RKO (cell line): ENCODE data around the gene PPP1R37.
A peak's percentile ranks its signal among the peaks of the same experiment; 100 is the strongest.
"Not testable (repeated sequence)": the region's sequence is repeated elsewhere in the genome, so short reads cannot be mapped to it uniquely, and the experiment has no call there.

Experiments
- DNase-seq: peaks from one replicate; pipeline ENCODE4 v3.0.0-alpha.2; 2016; ENCODE audit warnings: low spot score

PPP1R37 gene

GRCh38 chr19:45095496-45096413, 2.8 kb downstream of the PPP1R37 start:
- no peak for DNase-seq

DNA sequence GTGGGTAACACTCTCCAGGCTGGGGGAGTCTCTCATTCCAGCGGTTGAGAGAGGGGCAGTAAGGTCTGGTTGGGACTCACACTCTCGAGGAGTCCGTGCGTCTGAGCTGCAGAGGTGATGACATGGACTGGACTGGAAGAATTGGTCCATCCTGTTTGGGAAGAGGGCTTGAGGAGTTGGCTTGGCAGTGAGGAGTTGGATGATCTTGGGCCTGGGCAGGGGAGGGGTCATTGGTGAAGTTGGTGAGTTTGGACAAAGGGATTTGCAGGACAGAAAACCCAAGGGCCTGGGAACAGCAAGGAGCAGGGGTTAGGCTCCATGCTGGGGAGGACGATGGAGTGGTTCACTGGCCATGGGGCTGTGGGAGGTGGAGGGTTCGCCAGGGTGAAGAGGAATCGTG, 3.7 kb downstream of the PPP1R37 start:
- no peak for DNase-seq

DNA sequence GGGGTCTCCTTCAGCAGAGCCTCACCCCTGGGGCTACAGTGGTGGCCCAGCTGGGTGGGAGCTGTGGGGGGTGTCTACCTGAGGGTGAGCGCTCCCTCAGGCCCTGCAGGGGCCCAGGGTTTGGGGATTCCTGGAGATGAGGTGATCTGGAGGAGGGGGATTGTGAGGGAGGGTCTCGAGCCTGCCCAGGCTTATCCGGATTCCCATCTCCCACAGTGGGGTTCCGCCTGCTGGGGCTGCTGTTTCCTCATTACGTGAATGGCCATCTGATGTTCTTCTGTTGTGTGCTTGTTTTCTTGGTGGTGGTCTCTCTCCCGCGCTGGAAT, 4.4 kb downstream of the PPP1R37 start:
- no peak for DNase-seq

GRCh38 chr19:45097776-45098520, 5.0 kb downstream of the PPP1R37 start:
- DNase-seq, result peak; percentile 86

DNA sequence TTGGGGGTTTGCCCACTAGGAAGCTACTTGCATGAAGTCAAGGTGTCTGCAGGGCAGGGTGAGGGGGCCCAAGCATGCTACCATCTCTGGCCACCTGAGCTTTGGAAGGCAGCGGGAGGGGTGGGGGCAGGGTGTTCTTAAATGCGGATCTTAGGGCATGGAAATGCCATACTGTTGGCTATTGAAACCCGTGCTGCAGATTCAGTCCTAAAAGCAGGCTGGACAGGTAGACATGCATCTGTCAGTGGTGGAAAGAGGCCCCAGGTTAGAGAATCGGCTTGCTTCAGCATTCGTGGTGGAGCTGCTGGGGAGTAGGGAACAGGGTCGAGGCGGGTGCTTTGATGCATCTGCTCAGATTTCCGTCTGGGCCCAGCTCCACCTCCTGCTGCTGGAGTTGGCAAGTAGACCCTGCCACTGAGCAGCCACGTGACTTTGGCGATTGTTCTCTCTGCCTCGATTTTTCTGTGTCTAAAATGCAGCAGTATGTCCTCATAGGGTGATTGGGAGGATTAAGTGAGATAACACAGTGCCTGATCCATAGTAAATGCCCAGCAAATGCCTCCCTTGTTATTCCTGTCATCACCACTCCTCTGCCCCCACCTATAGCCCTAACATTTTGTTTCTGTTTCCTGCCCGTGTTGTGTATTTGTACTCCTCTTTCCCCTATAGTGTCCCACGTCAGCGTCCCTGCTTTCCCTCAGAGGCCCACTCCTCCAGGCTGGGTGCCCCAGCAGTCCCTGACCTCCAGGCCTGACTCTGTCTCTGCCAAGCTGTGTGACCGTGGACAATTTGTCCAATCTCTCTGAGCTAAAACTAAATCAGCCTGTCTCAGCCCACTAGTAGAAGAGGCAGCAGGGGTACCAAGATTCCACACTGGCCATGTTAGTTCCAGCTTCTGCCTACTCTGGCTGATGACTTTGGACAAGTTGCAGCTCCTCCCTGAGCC, 5.8 kb downstream of the PPP1R37 start:
- DNase-seq, result no peak

- no peak for DNase-seq
Observed at GRCh38 chr19:45099467-45100191, 6.7 kb downstream of the PPP1R37 start.

DNA sequence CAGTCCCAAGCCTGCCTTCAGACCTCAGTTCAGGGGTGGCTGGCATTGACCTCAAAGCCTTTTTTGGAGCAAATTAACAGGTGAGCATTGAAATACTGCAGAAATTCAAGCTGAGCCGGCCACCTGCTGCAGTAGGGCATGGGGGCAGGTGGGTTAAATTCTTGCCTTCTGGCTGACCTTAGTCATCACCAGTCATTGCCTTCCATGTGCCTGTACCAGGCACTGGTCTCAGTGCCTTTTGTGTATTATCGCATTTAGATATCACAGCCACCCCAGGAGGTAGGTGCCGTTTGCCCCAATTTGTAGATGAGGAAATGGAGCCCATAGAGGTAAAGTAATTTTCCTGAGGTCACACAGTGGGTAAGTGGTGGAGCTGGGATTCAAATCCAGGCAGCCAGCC, 7.2 kb downstream of the PPP1R37 start:
- no peak for DNase-seq

DNA sequence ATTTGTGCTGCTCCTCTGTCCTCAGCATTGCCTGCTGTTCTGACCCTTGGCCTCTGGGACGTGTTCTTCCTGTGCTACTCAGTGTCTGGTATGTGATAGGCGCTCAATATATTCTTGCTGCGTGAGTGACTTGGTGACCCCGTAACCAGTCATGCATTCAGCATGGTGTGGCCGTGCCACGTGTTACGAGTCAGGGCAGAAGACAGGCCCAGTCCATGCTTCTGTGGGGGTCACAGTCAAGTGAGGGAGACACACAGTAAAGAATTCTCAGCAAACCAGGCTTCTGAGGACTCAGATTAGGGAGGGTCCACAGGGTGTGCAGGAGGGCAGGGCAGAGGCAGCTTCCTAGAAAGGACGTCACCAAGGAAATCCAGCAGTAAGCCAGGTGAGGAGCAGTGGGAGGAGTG, 7.9 kb downstream of the PPP1R37 start:
- no peak for DNase-seq

GRCh38 chr19:45101806-45102205, 8.8 kb downstream of the PPP1R37 start:
- DNase-seq, result no peak

- no peak for DNase-seq
Observed at GRCh38 chr19:45102481-45102880, 9.5 kb downstream of the PPP1R37 start.

- DNase-seq, result no peak
Observed at GRCh38 chr19:45103156-45103507, 10.2 kb downstream of the PPP1R37 start.

DNA sequence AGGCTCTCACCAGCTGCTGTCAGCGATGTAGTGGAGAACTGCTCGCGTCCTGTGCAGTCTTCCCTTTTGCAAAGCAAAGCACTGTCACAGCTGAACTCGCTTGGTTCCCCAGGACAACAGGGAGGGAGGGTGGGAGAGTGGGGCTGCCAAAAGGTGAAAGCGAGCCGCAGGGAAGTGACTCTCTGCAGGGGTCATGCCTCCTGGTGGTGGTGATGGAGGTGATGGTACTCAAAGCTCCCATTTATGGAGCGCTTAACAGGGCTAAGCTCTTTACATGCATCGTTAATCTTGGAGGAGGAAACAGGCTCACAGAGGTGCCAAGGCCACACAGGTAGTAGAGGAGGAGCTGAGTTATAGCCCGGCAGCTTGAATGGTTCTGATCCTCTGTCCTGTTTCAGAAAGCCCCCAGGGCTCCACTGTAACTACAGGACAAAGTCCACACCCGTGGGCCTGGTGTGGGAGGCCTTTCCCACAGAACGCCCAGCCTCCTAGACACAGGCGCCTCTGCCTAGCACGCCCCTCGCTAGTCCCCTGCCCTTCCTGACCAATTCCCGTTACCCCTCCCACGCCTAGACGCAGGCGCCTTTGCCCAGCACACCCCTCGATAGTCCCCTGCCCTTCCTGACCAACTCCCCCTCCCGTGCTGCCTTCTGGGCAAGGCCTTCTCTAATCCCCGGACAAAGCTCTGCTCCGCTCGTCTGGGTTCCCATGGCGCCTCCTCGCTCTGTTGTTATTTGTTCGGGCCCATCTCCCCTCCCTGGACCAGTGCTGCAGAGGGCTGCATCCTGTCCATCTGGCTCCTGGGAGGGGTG, 10.7 kb downstream of the PPP1R37 start:
- no peak for DNase-seq

DNA sequence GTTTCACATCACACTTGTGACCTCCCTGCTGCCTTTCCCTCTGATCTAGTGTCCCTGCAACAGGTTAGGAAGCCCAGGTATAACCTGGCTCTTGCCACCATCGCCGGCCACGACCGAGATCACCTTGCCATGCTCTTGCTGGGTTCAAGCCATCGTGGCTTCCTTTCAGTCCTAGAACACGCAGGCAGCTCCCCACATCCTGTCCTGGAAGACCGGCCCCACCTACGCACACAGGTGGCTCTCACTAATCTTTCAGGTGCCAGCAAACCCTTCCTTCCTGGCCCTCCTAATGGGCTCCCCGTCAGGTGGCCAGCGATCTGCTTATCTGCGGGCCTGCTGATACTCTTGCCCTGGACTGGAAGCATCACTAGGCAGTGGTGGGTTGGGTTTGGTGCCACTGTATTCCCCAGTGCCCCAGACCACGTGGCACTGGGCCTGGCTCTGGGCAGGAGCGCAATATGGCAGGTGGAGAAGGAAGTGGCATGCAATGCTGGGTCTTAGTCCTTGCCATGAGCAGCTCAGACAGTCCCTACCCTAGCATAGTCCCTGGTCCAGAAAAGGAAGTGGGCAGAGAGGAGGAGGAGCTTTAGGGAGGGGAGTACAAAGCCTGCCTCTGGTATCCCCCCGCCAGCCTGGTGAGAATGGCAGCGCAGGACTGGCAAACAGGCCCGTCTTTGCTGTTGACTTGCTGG, 11.8 kb downstream of the PPP1R37 start:
- no peak for DNase-seq

- DNase-seq, result not testable (repeated sequence)
Observed at GRCh38 chr19:45106363-45106762, 13.4 kb downstream of the PPP1R37 start.

DNA sequence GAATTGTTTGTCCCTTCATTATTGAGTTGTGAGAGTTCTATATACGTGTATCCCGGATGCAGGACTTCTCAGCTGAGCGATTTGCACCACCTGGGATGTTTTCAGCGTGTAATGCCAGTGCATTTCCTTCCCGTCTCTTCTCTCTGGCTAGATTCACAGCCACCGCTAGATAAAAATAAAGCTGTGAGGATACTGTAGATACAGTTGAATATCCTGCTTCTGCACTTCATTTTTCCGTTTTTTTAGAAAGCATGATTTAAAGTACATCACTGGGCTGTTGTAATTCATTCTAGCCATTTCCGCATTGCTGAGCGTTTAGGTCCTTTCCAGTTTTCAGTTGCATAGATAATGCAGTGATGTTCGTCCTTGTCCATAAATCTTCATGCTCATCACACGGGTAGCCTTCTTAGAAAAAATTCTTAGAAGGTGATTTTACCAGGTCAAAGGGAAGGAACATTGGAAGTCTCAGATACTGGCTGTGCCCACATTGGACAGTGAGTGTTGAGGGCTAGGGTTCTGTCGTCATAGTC, 14.7 kb downstream of the PPP1R37 start:
- DNase-seq, result no peak

DNA sequence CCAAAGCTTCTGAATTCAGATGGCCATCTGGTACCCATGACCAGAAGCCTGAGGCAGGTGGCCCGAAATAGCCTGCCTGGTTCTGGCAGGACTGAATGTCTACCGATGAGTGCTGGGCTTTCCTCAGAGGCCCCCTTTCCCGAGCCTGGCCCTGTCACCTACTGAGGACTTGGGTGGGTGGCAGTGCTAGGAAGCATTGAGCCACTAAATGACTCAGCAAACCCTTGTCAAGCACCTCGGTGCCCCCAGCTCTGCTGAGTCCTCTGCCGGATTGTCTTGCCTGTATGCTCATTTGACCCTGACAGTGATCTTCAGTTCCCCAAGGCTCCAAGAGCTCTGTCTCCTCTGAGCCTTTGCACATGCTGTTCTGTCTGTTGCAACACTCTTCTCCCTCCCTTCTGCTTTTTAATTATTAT, 17.9 kb downstream of the PPP1R37 start:
- no peak for DNase-seq

DNA sequence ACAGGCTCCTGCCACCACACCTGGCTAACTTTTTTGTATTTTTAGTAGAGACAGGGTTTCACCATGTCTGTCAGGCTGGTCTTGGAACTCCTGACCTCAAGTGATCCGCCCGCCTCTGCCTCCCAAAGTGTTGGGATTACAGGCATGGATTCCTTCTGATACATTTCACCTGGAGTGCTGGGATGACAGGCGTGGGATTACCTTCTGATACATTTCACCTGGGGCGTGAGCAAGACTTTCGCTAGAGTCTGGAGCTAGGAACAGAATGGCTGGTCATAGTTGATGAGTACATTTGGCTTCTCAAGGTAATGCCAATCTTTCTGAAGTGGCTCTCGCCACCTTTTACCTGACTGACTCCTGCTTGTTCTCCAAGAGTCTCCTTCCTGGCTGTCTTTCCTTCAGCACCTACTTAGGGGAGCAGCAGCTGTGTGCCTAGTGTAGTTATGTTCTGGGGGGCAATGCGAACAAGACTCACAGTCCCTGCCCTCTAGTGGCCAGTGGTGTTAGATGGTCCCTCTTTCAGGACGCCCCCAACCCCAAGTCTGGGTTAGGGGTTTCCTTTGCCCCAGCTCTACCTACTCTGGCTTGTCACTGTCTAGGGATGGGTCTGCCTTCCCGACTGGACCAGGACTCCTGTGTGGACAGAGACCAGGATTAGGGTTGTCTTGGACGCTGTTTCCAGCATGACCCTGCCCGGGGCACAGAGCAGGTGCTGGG, 19.3 kb downstream of the PPP1R37 start:
- DNase-seq, result no peak

- DNase-seq, result no peak
Observed at GRCh38 chr19:45113628-45114027, 20.6 kb downstream of the PPP1R37 start.

- DNase-seq, result no peak
Observed at GRCh38 chr19:45114116-45114515, 21.1 kb downstream of the PPP1R37 start.
